HepG2 (cell line): ENCODE data around the gene KRTAP5-6. TPM values are rescaled to one million over a fixed set of nuclear protein-coding genes. Genes with fewer than 3 reads are reported as not detected.

Source experiments
- EP300 ChIP-seq, 3 experiments: sonication (generic) in 1 of 3; formaldehyde crosslinking in 1 of 3; IDR thresholded peaks; 2 replicates each; pipeline versions ENCODE4 v1.5.1 to v1.6.1; 2011 to 2020; ENCODE audit warnings: low read depth in 2 of 3, low read length in 2 of 3, borderline replicate concordance in 1 of 3, improper control_type of control experiment in 1 of 3, mild to moderate bottlenecking in 1 of 3, missing genetic modification reagents in 1 of 3, moderate library complexity in 1 of 3
- IRF2 ChIP-seq: IDR thresholded peaks from 2 replicates; pipeline ENCODE4 v1.6.1; 2018; ENCODE audit warnings: missing genetic modification reagents, missing compliant biosample characterization
- KLF12 ChIP-seq: sonication (generic); formaldehyde crosslinking; IDR thresholded peaks from 2 replicates; pipeline ENCODE4 v1.4.0; 2020; ENCODE audit warnings: missing genetic modification reagents, borderline replicate concordance
- PPARG ChIP-seq: conservative IDR thresholded peaks from 2 replicates; pipeline ENCODE4 v1.6.1; 2016; ENCODE audit warnings: missing biosample characterization, missing genetic modification reagents
- RFXAP ChIP-seq: sonication (generic); formaldehyde crosslinking; IDR thresholded peaks from 2 replicates; pipeline ENCODE4 v1.4.0; 2020; ENCODE audit warnings: missing genetic modification reagents, borderline replicate concordance
- SIN3B ChIP-seq: fragments of 150-350 bp; IDR thresholded peaks from 2 replicates; pipeline ENCODE4 v1.6.1; 2014; ENCODE audit warnings: low read length
- SOX13 ChIP-seq, 3 experiments: fragments of 450-650 bp in 1 of 3; sonication (generic) in 1 of 3; formaldehyde crosslinking in 1 of 3; IDR thresholded peaks in 2 of 3; conservative IDR thresholded peaks in 1 of 3; 2 replicates each; pipeline versions ENCODE4 v1.5.0 to v1.6.1; 2016 to 2020; ENCODE audit warnings: antibody characterized with exemption in 1 of 3, mild to moderate bottlenecking in 1 of 3, missing compliant biosample characterization in 1 of 3, missing genetic modification reagents in 1 of 3, moderate library complexity in 1 of 3
- THAP7 ChIP-seq: sonication (generic); formaldehyde crosslinking; IDR thresholded peaks from 2 replicates; pipeline ENCODE4 v1.8.1; 2023; ENCODE audit warnings: mild to moderate bottlenecking, missing genetic modification reagents
- ZBTB26 ChIP-seq: IDR thresholded peaks from 2 replicates; pipeline ENCODE4 v1.6.1; 2016; ENCODE audit warnings: missing compliant biosample characterization, missing genetic modification reagents, borderline replicate concordance
- ZFP91 ChIP-seq: sonication (generic); formaldehyde crosslinking; IDR thresholded peaks from 2 replicates; pipeline ENCODE4 v1.9.0; 2022; ENCODE audit warnings: missing genetic modification reagents, mild to moderate bottlenecking, borderline replicate concordance
- ZNF629 ChIP-seq: sonication (generic); formaldehyde crosslinking; conservative IDR thresholded peaks from 2 replicates; pipeline ENCODE4 v1.5.0; 2020; ENCODE audit warnings: missing genetic modification reagents
- ZNF777 ChIP-seq: sonication (generic); formaldehyde crosslinking; IDR thresholded peaks from 2 replicates; pipeline ENCODE4 v1.4.0; 2020; ENCODE audit warnings: missing genetic modification reagents
- ZNF83 ChIP-seq: sonication (generic); formaldehyde crosslinking; IDR thresholded peaks from 2 replicates; pipeline ENCODE4 v1.4.0; 2020; ENCODE audit warnings: missing genetic modification reagents, mild to moderate bottlenecking, borderline replicate concordance
- polyA plus RNA-seq, 8 experiments: library from polyadenylated mRNA; depleted of rRNA in 3 of 8; stranded (reverse) in 7 of 8; unstranded in 1 of 8; fragments of >200 nt; fragmentation: Illumina TruSeq in 4 of 8; extraction: Trizol in 4 of 8; gene quantifications; 2 replicates each; pipeline versions ENCODE4 v1.2.1 to v1.2.3, GENCODE V29; 2011 to 2016; ENCODE audit warnings: low read depth in 4 of 8, missing spikeins in 1 of 8, mixed read lengths in 1 of 8; ENCODE audit not compliant: insufficient read depth in 1 of 8
- total RNA-seq, 5 experiments: library from RNA; depleted of rRNA; stranded (reverse); fragments of >200 nt; fragmentation: Illumina TruSeq; extraction: Trizol; gene quantifications; 2 replicates each; pipeline ENCODE4 v1.2.3, GENCODE V29; 2016; ENCODE audit warnings: low read depth in 1 of 5
- TF ChIP-seq, protein P1 (sequence below): sonication (generic); formaldehyde crosslinking; IDR thresholded peaks from 2 replicates; pipeline ENCODE4 v1.5.0; 2020; ENCODE audit warnings: mild to moderate bottlenecking, missing genetic modification reagents
- TF ChIP-seq, protein P2 (sequence below): sonication (generic); formaldehyde crosslinking; IDR thresholded peaks from 2 replicates; pipeline ENCODE4 v1.4.0; 2020; ENCODE audit warnings: mild to moderate bottlenecking, missing genetic modification reagents

Gene KRTAP5-6
- total and polyA plus RNA-seq, 2 of the 13 experiments (the other 11 are each of a cell fraction or from before 2014, with no cell fraction given): not detected

DNA sequence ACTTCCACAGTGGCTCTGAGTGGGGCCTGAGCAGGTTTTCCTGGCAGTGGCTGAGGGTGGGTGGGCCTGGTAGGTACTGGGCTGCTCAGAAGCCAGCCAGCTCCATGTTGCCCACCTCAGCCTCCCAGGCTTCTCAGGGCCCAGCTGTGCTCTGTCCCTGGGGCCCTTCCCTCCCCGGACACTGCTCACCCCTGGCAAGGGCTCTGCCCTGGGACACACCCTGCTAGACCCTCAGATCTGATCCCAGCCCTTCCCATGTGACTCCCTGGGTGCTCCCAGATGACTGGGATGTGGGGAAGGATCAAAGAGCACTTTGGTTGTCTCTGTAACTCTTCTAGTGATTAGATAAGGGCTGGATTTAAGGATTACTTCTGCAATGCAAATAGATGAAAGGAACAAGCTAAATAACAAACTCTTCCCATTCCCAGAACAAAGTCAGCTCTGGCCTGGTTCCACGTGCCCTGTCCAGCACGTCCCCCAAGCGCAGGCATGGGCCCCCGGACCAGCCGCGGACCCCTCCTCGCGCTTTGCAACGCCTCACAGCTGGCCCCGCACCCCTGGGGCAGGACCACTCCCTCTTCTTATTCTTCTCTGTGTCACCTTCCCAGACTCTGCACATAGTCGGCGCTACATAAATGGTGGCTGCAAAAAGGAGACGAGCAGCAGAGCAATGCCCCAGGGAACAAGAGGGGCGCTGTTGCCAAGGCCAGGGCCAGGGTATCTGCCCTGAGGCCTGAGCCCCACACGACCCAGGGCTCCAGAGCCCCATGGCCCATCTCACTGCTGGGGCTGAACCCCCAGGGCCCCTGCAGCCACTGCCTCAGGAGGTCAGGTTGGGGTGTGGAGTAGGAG, 5.7 kb upstream of the KRTAP5-6 start (continued):
- TF ChIP-seq, protein P1, sequence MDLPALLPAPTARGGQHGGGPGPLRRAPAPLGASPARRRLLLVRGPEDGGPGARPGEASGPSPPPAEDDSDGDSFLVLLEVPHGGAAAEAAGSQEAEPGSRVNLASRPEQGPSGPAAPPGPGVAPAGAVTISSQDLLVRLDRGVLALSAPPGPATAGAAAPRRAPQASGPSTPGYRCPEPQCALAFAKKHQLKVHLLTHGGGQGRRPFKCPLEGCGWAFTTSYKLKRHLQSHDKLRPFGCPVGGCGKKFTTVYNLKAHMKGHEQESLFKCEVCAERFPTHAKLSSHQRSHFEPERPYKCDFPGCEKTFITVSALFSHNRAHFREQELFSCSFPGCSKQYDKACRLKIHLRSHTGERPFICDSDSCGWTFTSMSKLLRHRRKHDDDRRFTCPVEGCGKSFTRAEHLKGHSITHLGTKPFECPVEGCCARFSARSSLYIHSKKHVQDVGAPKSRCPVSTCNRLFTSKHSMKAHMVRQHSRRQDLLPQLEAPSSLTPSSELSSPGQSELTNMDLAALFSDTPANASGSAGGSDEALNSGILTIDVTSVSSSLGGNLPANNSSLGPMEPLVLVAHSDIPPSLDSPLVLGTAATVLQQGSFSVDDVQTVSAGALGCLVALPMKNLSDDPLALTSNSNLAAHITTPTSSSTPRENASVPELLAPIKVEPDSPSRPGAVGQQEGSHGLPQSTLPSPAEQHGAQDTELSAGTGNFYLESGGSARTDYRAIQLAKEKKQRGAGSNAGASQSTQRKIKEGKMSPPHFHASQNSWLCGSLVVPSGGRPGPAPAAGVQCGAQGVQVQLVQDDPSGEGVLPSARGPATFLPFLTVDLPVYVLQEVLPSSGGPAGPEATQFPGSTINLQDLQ (CRISPR knock-in tag): peak; percentile 94
- TF ChIP-seq, protein P2, sequence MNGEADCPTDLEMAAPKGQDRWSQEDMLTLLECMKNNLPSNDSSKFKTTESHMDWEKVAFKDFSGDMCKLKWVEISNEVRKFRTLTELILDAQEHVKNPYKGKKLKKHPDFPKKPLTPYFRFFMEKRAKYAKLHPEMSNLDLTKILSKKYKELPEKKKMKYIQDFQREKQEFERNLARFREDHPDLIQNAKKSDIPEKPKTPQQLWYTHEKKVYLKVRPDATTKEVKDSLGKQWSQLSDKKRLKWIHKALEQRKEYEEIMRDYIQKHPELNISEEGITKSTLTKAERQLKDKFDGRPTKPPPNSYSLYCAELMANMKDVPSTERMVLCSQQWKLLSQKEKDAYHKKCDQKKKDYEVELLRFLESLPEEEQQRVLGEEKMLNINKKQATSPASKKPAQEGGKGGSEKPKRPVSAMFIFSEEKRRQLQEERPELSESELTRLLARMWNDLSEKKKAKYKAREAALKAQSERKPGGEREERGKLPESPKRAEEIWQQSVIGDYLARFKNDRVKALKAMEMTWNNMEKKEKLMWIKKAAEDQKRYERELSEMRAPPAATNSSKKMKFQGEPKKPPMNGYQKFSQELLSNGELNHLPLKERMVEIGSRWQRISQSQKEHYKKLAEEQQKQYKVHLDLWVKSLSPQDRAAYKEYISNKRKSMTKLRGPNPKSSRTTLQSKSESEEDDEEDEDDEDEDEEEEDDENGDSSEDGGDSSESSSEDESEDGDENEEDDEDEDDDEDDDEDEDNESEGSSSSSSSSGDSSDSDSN (CRISPR knock-in tag): peak; percentile 90
- no peak for TF ChIP-seq ZNF629 (CRISPR knock-in tag)
- peak; percentile 72 for TF ChIP-seq ZFP91
- TF ChIP-seq PPARG (CRISPR knock-in tag): peak; percentile 89
- no peak for TF ChIP-seq SIN3B
- peak in 1 of 2 experiments; percentile 99; a peak in 3 of 4 replicates for TF ChIP-seq EP300 (IDR thresholded peaks at IDR 0.05; ENCODE audit: low read depth in 2 of 2, low read length in 2 of 2)
- TF ChIP-seq EP300 (CRISPR knock-in tag; IDR thresholded peaks at IDR 0.05; ENCODE audit: borderline replicate concordance): peak; percentile 99
- no peak for TF ChIP-seq ZNF83 (CRISPR knock-in tag)
- peak; percentile 72 for TF ChIP-seq SOX13 (IDR thresholded peaks at IDR 0.05)
- TF ChIP-seq SOX13 (CRISPR knock-in tag; conservative IDR thresholded peaks at IDR 0.05 in 1 of 2, IDR thresholded peaks at IDR 0.05 in 1 of 2): peak in 1 of 2 experiments; percentile 92; a peak in 2 of 4 replicates
- TF ChIP-seq KLF12 (CRISPR knock-in tag): peak; percentile 77; the same call in 1 of the 2 replicates
- peak; percentile 49 for TF ChIP-seq ZNF777
- TF ChIP-seq IRF2 (CRISPR knock-in tag): peak; percentile 95
- TF ChIP-seq ZBTB26 (CRISPR knock-in tag): peak; percentile 78; the same call in 1 of the 2 replicates
- no peak for TF ChIP-seq THAP7 (CRISPR knock-in tag)
- TF ChIP-seq RFXAP (CRISPR knock-in tag): peak; percentile 84; the same call in 1 of the 2 replicates
